22Rv1 (cell line): Measurements from ENCODE around the gene SPINT2.

Experiments used
- ZFX ChIP-seq: fragments of 450-650 bp; IDR thresholded peaks from 2 replicates; pipeline ENCODE4 v1.6.1; 2017; ENCODE audit warnings: antibody characterized with exemption, borderline replicate concordance
- TF ChIP-seq, protein P1 (sequence below): fragments of 450-650 bp; IDR thresholded peaks from 2 replicates; pipeline ENCODE4 v1.5.1; 2017; ENCODE audit warnings: mild to moderate bottlenecking

DNA sequence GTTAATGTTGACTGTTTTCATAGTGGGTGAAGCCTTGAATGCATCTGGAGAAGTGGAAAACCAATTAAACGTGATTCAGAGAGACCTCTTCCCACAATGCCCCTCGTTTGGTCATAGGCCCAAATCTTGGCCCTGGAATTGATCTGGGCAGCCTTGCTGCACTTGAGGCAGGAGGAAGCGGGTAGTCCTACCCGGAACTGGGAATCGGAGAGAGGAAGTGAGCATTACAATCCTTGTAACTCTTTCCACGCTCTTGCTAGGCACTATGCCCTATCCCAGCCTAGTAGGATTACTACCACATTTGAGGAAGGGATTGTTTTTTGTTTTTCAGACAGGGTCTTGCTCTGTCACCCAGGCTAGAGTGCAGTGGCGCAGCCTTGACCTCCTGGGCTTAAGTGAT lies 58.9 kb downstream of the SPINT2 start:
- TF ChIP-seq, protein P1, sequence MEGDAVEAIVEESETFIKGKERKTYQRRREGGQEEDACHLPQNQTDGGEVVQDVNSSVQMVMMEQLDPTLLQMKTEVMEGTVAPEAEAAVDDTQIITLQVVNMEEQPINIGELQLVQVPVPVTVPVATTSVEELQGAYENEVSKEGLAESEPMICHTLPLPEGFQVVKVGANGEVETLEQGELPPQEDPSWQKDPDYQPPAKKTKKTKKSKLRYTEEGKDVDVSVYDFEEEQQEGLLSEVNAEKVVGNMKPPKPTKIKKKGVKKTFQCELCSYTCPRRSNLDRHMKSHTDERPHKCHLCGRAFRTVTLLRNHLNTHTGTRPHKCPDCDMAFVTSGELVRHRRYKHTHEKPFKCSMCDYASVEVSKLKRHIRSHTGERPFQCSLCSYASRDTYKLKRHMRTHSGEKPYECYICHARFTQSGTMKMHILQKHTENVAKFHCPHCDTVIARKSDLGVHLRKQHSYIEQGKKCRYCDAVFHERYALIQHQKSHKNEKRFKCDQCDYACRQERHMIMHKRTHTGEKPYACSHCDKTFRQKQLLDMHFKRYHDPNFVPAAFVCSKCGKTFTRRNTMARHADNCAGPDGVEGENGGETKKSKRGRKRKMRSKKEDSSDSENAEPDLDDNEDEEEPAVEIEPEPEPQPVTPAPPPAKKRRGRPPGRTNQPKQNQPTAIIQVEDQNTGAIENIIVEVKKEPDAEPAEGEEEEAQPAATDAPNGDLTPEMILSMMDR, result no peak
- no peak for TF ChIP-seq ZFX
